Mucosa of stomach (tissue), 1 donor: ENCODE data around the gene BGN.

Experiments used
- H3K27me3 ChIP-seq: one replicate; pipeline ENCODE4 v1.7.0; 2013; ENCODE audit warnings: mild to moderate bottlenecking, low read length; ENCODE audit not compliant: control insufficient read depth, insufficient read depth
- H3K36me3 ChIP-seq: one replicate; pipeline ENCODE4 v1.7.0; 2013; ENCODE audit warnings: low read length; ENCODE audit not compliant: control insufficient read depth, insufficient read depth
- H3K4me1 ChIP-seq: one replicate; pipeline ENCODE4 v1.7.0; 2013; ENCODE audit warnings: mild to moderate bottlenecking, low read length; ENCODE audit not compliant: control insufficient read depth, insufficient read depth
- H3K4me3 ChIP-seq: one replicate; pipeline ENCODE4 v1.7.0; 2013; ENCODE audit warnings: low read length
- H3K9ac ChIP-seq: one replicate; pipeline ENCODE4 v1.7.0; 2013; ENCODE audit warnings: mild to moderate bottlenecking, low read length, moderate library complexity
- H3K9me3 ChIP-seq: one replicate; pipeline ENCODE4 v1.7.0; 2013; ENCODE audit warnings: mild to moderate bottlenecking, low read length, moderate library complexity; ENCODE audit not compliant: control insufficient read depth
- donor health status: Pancreatic carcinoma.

Gene BGN

DNA sequence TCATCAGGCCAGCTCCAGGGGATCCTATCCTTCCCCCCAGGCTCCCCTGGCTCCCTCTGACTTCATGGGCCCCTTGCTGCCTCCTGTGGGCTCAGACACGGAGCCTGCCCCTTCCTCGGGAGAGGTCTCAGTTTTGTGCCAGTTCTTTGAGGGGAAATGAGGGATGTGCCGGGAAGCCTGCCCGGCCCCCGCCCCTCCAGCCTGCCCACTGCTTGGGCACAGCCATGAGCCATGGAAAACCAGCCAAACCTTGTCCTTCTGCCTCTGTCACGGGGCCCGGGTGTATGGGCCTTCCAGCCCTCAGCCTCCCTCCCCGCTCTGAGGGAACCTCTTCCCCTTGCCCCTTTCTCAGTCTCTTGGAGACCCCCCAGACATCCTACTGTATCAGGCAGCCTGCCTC, 6.8 kb downstream of the BGN start:
- no peak overlapping the region for H3K4me3 ChIP-seq
- H3K9ac ChIP-seq = no peak overlapping the region
- no peaks in the 10 kb centered on the region for H3K9me3 ChIP-seq
- H3K36me3 ChIP-seq = no peaks in the 10 kb centered on the region
- no peaks in the 10 kb centered on the region for H3K4me1 ChIP-seq
- no peaks in the 10 kb centered on the region for H3K27me3 ChIP-seq

DNA sequence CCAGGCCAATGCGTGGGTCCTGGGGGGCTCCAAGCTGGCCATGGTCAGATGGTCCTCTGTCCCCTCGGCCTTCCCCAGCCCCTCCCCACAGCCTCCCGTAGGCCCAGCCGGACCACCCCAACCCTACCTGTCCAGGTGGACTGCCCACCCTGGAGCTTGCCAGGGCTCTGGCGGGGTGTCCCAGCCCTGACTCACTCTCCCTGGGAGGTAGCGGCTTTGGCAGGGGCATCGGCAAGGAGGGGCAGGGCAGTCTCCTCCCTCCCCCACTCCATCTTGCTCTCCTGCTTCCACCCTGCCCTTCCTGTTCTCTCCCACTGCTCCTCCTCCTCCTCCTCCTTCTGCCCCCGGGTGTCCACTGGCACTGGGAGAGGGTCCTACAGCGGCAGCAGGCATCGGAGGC, 7.4 kb downstream of the BGN start:
- H3K9me3 ChIP-seq = no peaks in the 10 kb centered on the region
- no peak overlapping the region for H3K9ac ChIP-seq
- no peak overlapping the region for H3K4me3 ChIP-seq

DNA sequence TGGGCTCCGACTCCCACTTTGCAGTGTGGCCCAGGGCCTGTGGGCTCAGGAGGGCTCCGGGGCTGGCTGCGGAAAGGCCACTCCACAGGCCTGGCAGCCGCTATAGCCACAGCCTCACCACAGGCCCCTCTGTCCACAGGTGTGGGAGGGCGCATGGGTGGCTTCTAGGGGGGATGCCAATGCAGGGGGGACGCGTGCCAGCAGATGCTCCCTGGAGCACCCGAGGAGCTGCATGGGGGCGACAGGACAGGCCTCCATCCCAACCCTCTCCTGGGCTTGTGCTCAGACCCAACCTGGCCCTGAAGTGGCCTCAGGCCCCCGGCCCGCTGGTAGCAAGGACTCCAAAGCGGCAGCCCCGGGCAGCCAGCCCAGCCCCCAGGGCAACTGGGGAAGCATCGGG, 8.0 kb downstream of the BGN start:
- H3K9me3 ChIP-seq = no peaks in the 10 kb centered on the region
- peaks cover 4% of the 10 kb centered on the region for H3K4me1 ChIP-seq
- H3K9ac ChIP-seq = no peak overlapping the region
- H3K4me3 ChIP-seq = no peak overlapping the region
- H3K36me3 ChIP-seq = no peaks in the 10 kb centered on the region
- H3K27me3 ChIP-seq = no peaks in the 10 kb centered on the region

More for the DNA sequence above, 7.4 kb downstream of the BGN start:
- H3K27me3 ChIP-seq = no peaks in the 10 kb centered on the region
- H3K36me3 ChIP-seq = no peaks in the 10 kb centered on the region
- H3K4me1 ChIP-seq = no peaks in the 10 kb centered on the region

DNA sequence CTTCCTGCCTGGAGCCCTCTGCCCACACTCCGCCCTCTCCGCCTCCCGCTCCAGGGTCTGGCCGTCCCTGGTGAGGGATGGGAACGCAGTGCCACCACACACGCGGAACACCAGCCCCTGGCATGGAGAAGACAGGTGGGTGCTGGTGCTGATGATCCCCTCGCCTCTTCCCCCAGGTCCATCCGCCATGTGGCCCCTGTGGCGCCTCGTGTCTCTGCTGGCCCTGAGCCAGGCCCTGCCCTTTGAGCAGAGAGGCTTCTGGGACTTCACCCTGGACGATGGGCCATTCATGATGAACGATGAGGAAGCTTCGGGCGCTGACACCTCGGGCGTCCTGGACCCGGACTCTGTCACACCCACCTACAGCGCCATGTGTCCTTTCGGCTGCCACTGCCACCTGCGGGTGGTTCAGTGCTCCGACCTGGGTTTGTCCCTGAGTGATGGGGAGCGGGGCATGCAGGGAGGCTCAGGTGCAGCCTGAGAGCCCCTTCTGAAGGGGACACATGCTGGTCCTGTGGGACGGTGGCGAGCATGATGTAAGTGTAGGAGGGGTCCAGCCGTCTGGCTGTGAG, 9.8 kb downstream of the BGN start:
- H3K36me3 ChIP-seq = no peaks in the 10 kb centered on the region
- peaks cover 6% of the 10 kb centered on the region for H3K4me1 ChIP-seq
- H3K9me3 ChIP-seq = no peaks in the 10 kb centered on the region
- no peaks in the 10 kb centered on the region for H3K27me3 ChIP-seq
- H3K9ac ChIP-seq = no peak overlapping the region
- no peak overlapping the region for H3K4me3 ChIP-seq

DNA sequence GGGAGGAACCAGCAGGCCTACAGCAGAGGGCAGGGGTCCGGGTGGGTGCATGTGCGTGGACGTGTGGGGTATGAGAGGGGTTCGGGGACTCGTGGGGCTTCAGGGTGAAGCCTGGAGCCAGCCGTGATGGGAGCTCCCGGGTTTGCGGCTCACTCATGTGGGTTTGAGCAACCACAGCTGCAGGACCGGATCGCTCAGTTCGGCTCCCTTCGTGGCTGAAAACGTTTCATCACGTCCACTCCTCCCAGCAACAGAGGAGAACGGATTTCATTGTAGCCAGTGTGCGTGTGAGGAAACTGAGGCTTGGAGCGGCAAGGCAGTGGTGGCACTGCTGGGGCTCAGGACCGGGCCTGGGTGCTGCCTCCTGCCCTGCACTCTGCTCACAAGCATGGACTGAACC, 10.6 kb downstream of the BGN start:
- no peak overlapping the region for H3K4me3 ChIP-seq
- peaks cover 6% of the 10 kb centered on the region for H3K4me1 ChIP-seq
- no peaks in the 10 kb centered on the region for H3K9me3 ChIP-seq
- H3K27me3 ChIP-seq = no peaks in the 10 kb centered on the region
- no peaks in the 10 kb centered on the region for H3K36me3 ChIP-seq
- no peak overlapping the region for H3K9ac ChIP-seq

DNA sequence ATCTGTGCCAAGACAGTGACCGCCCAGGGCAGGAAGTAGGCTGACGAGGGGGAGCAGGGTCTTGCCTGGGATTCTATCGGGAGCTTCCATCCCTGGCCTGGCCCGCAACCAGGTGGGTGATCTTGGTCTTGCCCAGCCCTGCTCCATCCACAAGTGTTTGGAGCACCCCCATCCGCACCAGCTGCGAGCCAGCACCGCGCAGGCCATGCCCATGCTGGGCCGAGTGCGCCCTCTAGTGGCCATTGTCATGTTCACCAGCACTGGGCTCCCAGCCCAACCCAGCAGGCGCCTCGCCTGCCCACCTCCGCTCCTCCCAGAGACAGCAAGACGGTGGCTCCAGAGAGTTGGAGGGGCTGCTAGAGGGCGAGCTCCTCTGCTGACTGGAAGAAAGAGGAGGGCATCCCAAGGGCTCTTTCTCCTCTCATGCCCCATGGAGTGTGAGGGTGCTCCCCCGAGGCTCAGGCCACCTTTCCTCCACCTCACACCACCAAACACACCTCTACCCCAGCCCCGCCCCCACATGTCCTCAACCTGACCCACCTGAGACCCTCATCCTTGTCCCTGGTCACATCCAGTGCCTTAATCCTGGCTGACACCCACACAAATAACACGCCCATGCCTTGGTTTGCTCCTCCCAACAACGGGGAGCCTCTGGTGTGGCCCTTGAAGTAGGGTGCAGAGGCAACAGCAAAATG, 12.9 kb downstream of the BGN start:
- H3K4me1 ChIP-seq = peaks cover 6% of the 10 kb centered on the region
- no peaks in the 10 kb centered on the region for H3K9me3 ChIP-seq
- H3K4me3 ChIP-seq = no peak overlapping the region
- no peak overlapping the region for H3K9ac ChIP-seq
- no peaks in the 10 kb centered on the region for H3K36me3 ChIP-seq
- no peaks in the 10 kb centered on the region for H3K27me3 ChIP-seq

DNA sequence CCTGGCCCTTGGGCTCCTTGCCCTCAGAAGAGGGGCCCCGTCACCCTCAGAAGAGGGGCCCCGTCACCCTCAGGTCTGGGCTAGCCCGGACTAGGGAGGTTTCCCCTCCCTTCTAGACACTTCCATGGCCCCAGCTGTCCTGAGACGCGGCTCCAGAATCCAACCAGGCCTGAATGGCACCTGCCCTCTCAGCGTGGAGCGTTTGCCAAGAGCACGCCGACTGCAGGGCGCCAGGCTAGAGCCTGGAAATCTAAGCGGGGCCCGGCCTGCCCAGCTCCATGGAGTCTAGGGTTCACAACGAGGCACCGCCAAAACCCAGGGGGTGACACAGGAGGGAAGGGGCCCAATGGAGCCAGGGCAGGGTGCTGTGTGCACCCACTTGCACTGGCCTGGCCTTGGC, 14.8 kb downstream of the BGN start:
- peaks cover 6% of the 10 kb centered on the region for H3K4me1 ChIP-seq
- H3K36me3 ChIP-seq = no peaks in the 10 kb centered on the region
- H3K4me3 ChIP-seq = no peak overlapping the region
- H3K9me3 ChIP-seq = no peaks in the 10 kb centered on the region
- no peak overlapping the region for H3K9ac ChIP-seq
- no peaks in the 10 kb centered on the region for H3K27me3 ChIP-seq

DNA sequence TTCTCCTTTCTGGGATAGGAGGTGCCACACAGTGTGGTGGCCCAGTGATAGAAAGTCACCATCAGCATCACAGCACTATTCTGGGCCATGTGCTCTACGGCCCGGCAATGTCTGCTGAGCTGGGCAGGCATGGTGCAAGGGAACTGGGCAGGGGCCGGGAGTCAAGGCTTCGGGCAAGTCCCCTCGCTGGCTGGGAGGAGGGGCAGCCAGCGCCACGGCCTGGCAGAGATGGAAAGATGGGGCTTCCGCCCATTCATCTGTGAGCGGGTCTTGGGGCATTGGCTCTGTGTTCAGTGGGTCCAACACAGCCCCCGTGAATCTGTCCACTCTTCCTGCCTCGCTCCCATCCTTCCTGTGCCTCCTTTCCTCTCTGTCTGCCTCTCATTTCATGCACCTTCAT, 15.6 kb downstream of the BGN start:
- Histone ChIP-seq H3K9me3 (no peaks in the 10 kb centered on the region), H3K27me3 (no peaks in the 10 kb centered on the region), H3K4me3 (no peak overlapping the region), H3K9ac (no peak overlapping the region), H3K36me3 (no peaks in the 10 kb centered on the region), H3K4me1 (peaks cover 6% of the 10 kb centered on the region)

DNA sequence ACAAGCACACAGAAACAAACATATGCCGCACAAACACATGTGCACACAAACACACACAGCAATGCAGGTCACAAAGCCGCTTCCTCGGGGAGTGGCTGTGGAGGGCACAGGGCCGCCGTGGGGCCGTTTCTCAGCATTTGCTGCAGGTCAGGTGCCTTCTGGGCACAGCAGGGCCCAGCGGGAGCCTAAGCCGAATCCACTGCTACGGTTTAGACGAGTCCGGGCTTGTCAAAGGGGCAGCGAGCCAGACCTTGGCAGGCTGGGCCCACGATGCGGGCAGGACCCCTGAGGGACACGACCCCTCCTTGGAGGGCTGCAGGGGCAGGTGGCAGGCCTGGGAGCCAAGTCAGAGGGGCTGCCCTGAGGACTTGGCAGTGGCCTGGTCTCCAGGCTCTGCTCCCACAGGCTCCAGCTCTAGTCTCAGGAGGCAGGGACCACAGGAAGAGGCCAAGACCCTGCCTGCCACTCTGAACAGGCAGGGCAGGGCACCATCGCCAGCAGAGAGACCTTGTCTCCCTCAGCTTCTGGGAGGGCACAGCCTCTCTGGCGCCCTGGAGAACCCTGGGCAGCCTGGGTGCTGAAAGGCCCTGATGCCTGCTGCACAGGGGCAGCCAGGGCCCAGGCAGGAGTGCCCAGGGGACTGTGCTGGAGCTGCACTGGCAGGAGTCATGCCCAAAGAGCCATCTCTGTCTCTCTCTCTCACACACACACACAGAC, 17.2 kb downstream of the BGN start:
- Histone ChIP-seq H3K9ac (no peak overlapping the region), H3K9me3 (no peaks in the 10 kb centered on the region), H3K27me3 (no peaks in the 10 kb centered on the region), H3K36me3 (no peaks in the 10 kb centered on the region), H3K4me1 (peaks cover 6% of the 10 kb centered on the region), H3K4me3 (no peak overlapping the region)

DNA sequence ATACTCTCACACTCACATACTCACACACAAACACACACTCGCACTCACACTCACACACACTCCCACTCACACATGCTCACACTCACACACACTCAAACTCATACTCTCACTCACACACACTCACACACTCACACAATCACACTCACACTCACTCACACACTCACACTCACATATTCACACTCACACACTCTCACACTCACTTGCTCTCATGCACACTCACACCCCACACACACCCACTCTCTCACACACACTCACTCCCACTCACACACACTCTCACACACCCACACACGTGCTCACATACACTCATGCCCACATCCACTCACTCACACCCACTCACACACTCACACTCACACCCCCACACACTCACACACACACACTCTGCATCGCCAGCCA, 17.7 kb downstream of the BGN start:
- Histone ChIP-seq H3K9me3 (no peaks in the 10 kb centered on the region), H3K36me3 (no peaks in the 10 kb centered on the region), H3K27me3 (no peaks in the 10 kb centered on the region), H3K9ac (no peak overlapping the region), H3K4me1 (peaks cover 4% of the 10 kb centered on the region), H3K4me3 (no peak overlapping the region)

DNA sequence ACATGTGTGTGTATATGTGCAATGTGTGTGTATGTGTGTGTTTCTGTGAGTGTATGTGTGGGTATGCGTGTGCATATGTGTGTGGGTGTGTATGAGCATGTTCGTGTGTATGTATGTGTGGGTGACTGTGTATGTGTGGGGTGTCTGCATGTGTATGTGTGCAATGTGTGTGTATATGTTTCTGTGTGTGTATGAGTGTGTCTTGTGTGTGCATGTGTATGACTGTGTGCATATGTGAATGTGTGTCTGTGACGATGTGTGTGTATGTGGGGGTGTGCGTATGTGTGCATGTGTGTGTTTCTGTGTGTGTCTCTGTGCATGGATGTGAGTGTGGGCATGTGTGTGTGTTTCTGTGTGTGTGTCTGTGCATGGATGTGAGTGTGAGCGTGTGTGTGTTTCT, 18.5 kb downstream of the BGN start:
- Histone ChIP-seq H3K9me3 (no peaks in the 10 kb centered on the region), H3K27me3 (no peaks in the 10 kb centered on the region), H3K9ac (no peak overlapping the region), H3K4me1 (no peaks in the 10 kb centered on the region), H3K4me3 (no peak overlapping the region), H3K36me3 (no peaks in the 10 kb centered on the region)

DNA sequence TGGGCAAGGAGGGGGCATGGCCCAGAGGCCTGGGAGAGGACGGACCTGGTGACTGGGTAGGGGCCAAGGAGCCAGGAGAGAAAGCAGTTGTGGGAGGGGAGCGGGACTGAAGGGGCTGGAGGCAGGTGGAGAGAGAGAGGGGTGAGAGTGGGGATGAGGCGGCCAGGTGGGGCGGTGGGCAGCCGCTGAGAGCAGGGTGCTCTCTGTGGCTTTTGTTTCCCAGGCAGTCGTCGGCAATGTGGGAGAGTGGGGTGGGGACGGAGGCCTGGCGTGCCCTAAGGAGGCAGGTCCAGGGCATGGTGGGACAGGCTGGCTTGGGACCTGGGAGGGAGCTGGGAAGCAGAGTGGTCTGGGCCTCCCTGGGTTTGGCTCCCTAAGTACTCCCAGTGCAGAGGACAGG, 19.5 kb downstream of the BGN start:
- Histone ChIP-seq H3K27me3 (peaks cover 5% of the 10 kb centered on the region), H3K9ac (no peak overlapping the region), H3K4me3 (no peak overlapping the region), H3K36me3 (no peaks in the 10 kb centered on the region), H3K9me3 (no peaks in the 10 kb centered on the region), H3K4me1 (no peaks in the 10 kb centered on the region)
